Adrenal gland (tissue), 5 donors: ENCODE results near the gene CD163.

Experiments used
- POLR2A ChIP-seq, 2 donors: fragments of 450-650 bp; IDR thresholded peaks; one replicate each; pipeline ENCODE4 v1.6.1; 2017; ENCODE audit warnings: antibody characterized with exemption in 2 of 2, mild to moderate bottlenecking in 2 of 2, moderate library complexity in 1 of 2
- TF ChIP-seq, protein P1 (sequence below), 6 experiments: fragments of 450-650 bp in 4 of 6; fragments of 200-600 bp in 2 of 6; sonication (generic) in 1 of 6; IDR thresholded peaks; 1 replicate in 5 of 6; 2 replicates in 1 of 6; pipeline versions ENCODE4 v1.5.1 to v1.8.0; 2016 to 2021; ENCODE audit warnings: antibody characterized with exemption in 6 of 6, mild to moderate bottlenecking in 2 of 6, moderate library complexity in 1 of 6
- donor health status: DM: no; HTN: no; CAD: no.

DNA sequence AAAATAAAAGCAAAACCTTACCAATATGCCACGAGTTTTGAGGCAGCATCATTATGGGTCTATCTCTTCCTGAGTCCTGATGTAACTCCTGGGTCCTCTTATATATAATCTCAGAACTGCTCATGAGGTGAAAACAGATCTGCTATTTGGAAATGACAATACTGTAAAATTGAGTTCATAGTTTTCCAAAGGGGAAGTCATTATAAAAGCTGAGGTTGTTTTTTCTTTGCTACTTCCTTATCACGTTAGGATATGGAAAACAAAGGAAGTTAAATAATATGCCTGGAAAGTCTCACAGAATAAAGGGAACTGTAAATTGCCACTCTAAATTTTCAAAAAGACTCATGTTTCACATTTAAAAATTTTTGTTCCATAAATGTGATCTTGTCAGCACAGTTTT lies 59.5 kb downstream of the CD163 start, which contains the start of gene CD163L1:
- TF ChIP-seq, protein P1, sequence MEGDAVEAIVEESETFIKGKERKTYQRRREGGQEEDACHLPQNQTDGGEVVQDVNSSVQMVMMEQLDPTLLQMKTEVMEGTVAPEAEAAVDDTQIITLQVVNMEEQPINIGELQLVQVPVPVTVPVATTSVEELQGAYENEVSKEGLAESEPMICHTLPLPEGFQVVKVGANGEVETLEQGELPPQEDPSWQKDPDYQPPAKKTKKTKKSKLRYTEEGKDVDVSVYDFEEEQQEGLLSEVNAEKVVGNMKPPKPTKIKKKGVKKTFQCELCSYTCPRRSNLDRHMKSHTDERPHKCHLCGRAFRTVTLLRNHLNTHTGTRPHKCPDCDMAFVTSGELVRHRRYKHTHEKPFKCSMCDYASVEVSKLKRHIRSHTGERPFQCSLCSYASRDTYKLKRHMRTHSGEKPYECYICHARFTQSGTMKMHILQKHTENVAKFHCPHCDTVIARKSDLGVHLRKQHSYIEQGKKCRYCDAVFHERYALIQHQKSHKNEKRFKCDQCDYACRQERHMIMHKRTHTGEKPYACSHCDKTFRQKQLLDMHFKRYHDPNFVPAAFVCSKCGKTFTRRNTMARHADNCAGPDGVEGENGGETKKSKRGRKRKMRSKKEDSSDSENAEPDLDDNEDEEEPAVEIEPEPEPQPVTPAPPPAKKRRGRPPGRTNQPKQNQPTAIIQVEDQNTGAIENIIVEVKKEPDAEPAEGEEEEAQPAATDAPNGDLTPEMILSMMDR (IDR thresholded peaks at IDR 0.05) = no peak
- no peak for TF ChIP-seq POLR2A (IDR thresholded peaks at IDR 0.05)
